GM23338 (cell line): ENCODE data around the gene NGF. TPM values are rescaled to one million over a fixed set of nuclear protein-coding genes. Genes with fewer than 3 reads are reported as not detected.

ENCODE experiments used
- ATAC-seq: fragments of 200-7000 bp; cut with Tn5 transposase; 3 replicates; pipeline ENCODE4 v1.9.1; 2020
- DNase-seq: peaks from one replicate; pipeline ENCODE4 v3.0.0-alpha.2; 2015; ENCODE audit warnings: low spot score
- H2AFZ ChIP-seq: fragments of 200-600 bp; sonication (generic); 2 replicates; pipeline ENCODE4 v1.8.0; 2016; ENCODE audit warnings: antibody characterized with exemption, mild to moderate bottlenecking, moderate library complexity
- H3F3A ChIP-seq: fragments of 200-600 bp; sonication (generic); replicated peaks from 2 replicates; pipeline ENCODE4 v1.8.0; 2017; ENCODE audit warnings: antibody characterized with exemption, mixed run types, low read depth
- H3K27ac ChIP-seq: fragments of 200-600 bp; sonication (generic); 2 replicates; pipeline ENCODE4 v1.6.1; 2016; ENCODE audit warnings: low read depth
- H3K27me3 ChIP-seq: fragments of 200-600 bp; sonication (generic); 2 replicates; pipeline ENCODE4 v1.8.0; 2016; ENCODE audit warnings: mild to moderate bottlenecking, mixed run types, moderate library complexity; ENCODE audit not compliant: insufficient read depth
- H3K36me3 ChIP-seq: fragments of 200-600 bp; sonication (generic); 2 replicates; pipeline ENCODE4 v1.8.0; 2016; ENCODE audit warnings: mild to moderate bottlenecking; ENCODE audit not compliant: insufficient read depth
- H3K4me1 ChIP-seq: fragments of 200-600 bp; sonication (generic); 2 replicates; pipeline ENCODE4 v1.8.0; 2016; ENCODE audit warnings: mild to moderate bottlenecking, moderate library complexity; ENCODE audit not compliant: insufficient read depth
- H3K4me2 ChIP-seq: fragments of 200-600 bp; sonication (generic); 2 replicates; pipeline ENCODE4 v1.7.1; 2017; ENCODE audit warnings: mixed run types
- H3K4me3 ChIP-seq: fragments of 200-600 bp; sonication (generic); 2 replicates; pipeline ENCODE4 v1.6.1; 2016; ENCODE audit warnings: mixed run types
- H3K79me2 ChIP-seq: fragments of 200-600 bp; sonication (generic); replicated peaks from 2 replicates; pipeline ENCODE4 v1.8.0; 2017; ENCODE audit warnings: mild to moderate bottlenecking; ENCODE audit not compliant: insufficient read depth
- H3K9me2 ChIP-seq: fragments of 200-600 bp; sonication (generic); 2 replicates; pipeline ENCODE4 v1.8.0; 2017; ENCODE audit not compliant: insufficient read depth
- H4K20me1 ChIP-seq: fragments of 200-600 bp; sonication (generic); replicated peaks from 2 replicates; pipeline ENCODE4 v1.8.0; 2017; ENCODE audit warnings: mild to moderate bottlenecking; ENCODE audit not compliant: insufficient read depth
- H3K27ac Mint-ChIP-seq: 2 replicates; pipeline ENCODE4 v1.8.0; 2020; ENCODE audit warnings: inconsistent platforms, mild to moderate bottlenecking, moderate library complexity, mixed read lengths
- H3K27me3 Mint-ChIP-seq: 3 replicates; pipeline ENCODE4 v1.8.0; 2022; ENCODE audit warnings: low read depth, mild to moderate bottlenecking, moderate library complexity, mixed read lengths, inconsistent platforms; ENCODE audit not compliant: insufficient read depth, poor library complexity
- H3K36me3 Mint-ChIP-seq: 3 replicates; pipeline ENCODE4 v1.8.0; 2021; ENCODE audit warnings: low read depth, mild to moderate bottlenecking, inconsistent platforms, moderate library complexity, mixed read lengths
- H3K4me1 Mint-ChIP-seq: 3 replicates; pipeline ENCODE4 v1.8.0; 2020; ENCODE audit warnings: mild to moderate bottlenecking, inconsistent platforms, mixed read lengths
- H3K4me3 Mint-ChIP-seq: 3 replicates; pipeline ENCODE4 v1.8.0; 2021; ENCODE audit warnings: moderate library complexity, mild to moderate bottlenecking, inconsistent platforms, mixed read lengths
- H3K9me3 Mint-ChIP-seq: 3 replicates; pipeline ENCODE4 v1.8.0; 2020; ENCODE audit warnings: moderate library complexity, mild to moderate bottlenecking, inconsistent platforms, mixed read lengths
- CREB1 ChIP-seq: fragments of 250-450 bp; sonication (Bioruptor Pico); IDR thresholded peaks from 2 replicates; pipeline ENCODE4 v1.5.0; 2020; ENCODE audit warnings: low read depth, mild to moderate bottlenecking, moderate library complexity
- EZH2 ChIP-seq: fragments of 200-600 bp; sonication (generic); IDR thresholded peaks from one replicate; pipeline ENCODE4 v1.8.0; 2017; ENCODE audit warnings: antibody characterized with exemption, mild to moderate bottlenecking, low read depth; ENCODE audit not compliant: unreplicated experiment
- EZH2phosphoT487 ChIP-seq: fragments of 200-600 bp; sonication (generic); IDR thresholded peaks from one replicate; pipeline ENCODE4 v1.8.1; 2018; ENCODE audit warnings: antibody characterized with exemption; ENCODE audit not compliant: unreplicated experiment
- JUNB ChIP-seq: IDR thresholded peaks from one replicate; pipeline ENCODE4 v1.6.1; 2016; ENCODE audit warnings: antibody characterized with exemption; ENCODE audit not compliant: unreplicated experiment
- NANOG ChIP-seq: IDR thresholded peaks from 2 replicates; pipeline ENCODE4 v1.6.1; 2016; ENCODE audit warnings: antibody characterized with exemption, borderline replicate concordance
- POLR2AphosphoS5 ChIP-seq: IDR thresholded peaks from 2 replicates; pipeline ENCODE4 v1.6.1; 2016; ENCODE audit warnings: antibody characterized with exemption, low read depth
- STAT1 ChIP-seq: IDR thresholded peaks from one replicate; pipeline ENCODE4 v1.6.1; 2016; ENCODE audit warnings: antibody characterized with exemption; ENCODE audit not compliant: unreplicated experiment
- ZNF114 ChIP-seq: fragments of 250-450 bp; sonication (Bioruptor Pico); IDR thresholded peaks from 2 replicates; pipeline ENCODE4 v1.5.0; 2020; ENCODE audit warnings: mild to moderate bottlenecking, moderate library complexity
- ZNF331 ChIP-seq: fragments of 250-450 bp; sonication (Bioruptor Pico); IDR thresholded peaks from 2 replicates; pipeline ENCODE4 v1.5.0; 2020; ENCODE audit warnings: low read depth, mild to moderate bottlenecking, moderate library complexity
- polyA plus RNA-seq: library from polyadenylated mRNA; unstranded; fragments of >200 nt; fragmentation: Nextera tagmentation; extraction: Ambion mirVana; gene quantifications from 2 replicates; pipeline ENCODE4 v1.2.1, GENCODE V29; 2016
- total RNA-seq: library from RNA; depleted of rRNA; stranded (reverse); fragments of >200 nt; shearing (Covaris generic); gene quantifications from 2 replicates; pipeline ENCODE4 v1.2.3, GENCODE V29; 2014
- TF ChIP-seq, protein P1 (sequence below): IDR thresholded peaks from one replicate; pipeline ENCODE4 v1.6.1; 2018; ENCODE audit warnings: antibody characterized with exemption; ENCODE audit not compliant: unreplicated experiment
- TF ChIP-seq, protein P2 (sequence below), 2 experiments: fragments of 200-600 bp in 1 of 2; sonication (generic) in 1 of 2; conservative IDR thresholded peaks; 2 replicates each; pipeline versions ENCODE4 v1.5.1 to v1.6.1; 2016 to 2017; ENCODE audit warnings: antibody characterized with exemption in 2 of 2, low read depth in 2 of 2, mild to moderate bottlenecking in 2 of 2, moderate library complexity in 1 of 2
- TF ChIP-seq, protein P3 (sequence below): fragments of 250-450 bp; sonication (Bioruptor Pico); IDR thresholded peaks from 2 replicates; pipeline ENCODE4 v1.5.0; 2020; ENCODE audit warnings: mild to moderate bottlenecking, moderate library complexity
- TF ChIP-seq, protein P4 (sequence below): IDR thresholded peaks from 2 replicates; pipeline ENCODE4 v1.6.1; 2016; ENCODE audit warnings: antibody characterized with exemption

NGF gene
- total and polyA plus RNA-seq, 2 experiments from 2014 or later: 0.28 to 0.92 TPM

DNA sequence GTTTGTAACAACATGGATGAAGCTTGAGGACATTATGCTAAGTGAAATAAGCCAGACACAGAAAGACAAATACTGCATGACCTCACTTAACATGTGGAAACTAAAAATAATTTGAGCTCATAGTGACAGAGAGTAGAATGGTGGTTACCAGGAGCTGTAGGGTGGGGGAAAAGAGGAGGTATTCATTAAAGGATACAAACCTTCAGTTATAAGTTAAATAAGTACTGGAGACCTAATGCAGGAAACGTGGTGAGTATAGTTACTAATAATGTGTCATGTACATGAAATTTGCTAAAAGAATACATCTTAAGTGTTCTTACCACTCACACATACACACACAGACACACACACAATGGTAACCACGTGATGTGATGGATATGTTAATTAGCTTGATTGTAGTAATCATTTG is 86.7 kb downstream of the NGF start:
- Histone ChIP-seq H3K79me2 (no peaks in the 10 kb centered on the region), H3K27ac (no peak overlapping the region), H3K36me3 (no peaks in the 10 kb centered on the region), H3K9me2 (peaks cover 5% of the 10 kb centered on the region; the same call in 1 of the 2 replicates), H3F3A (no peaks in the 10 kb centered on the region), H4K20me1 (no peaks in the 10 kb centered on the region), H3K4me1 (no peaks in the 10 kb centered on the region), H3K27me3 (no peaks in the 10 kb centered on the region), H2AFZ (no peak overlapping the region), H3K4me3 (no peak overlapping the region), H3K4me2 (no peak overlapping the region)
- Mint-ChIP-seq H3K27me3 (no peaks in the 10 kb centered on the region), H3K27ac (no peak overlapping the region), H3K9me3 (no peaks in the 10 kb centered on the region; the same call in 2 of the 3 replicates), H3K36me3 (no peaks in the 10 kb centered on the region), H3K4me3 (no peak overlapping the region), H3K4me1 (no peaks in the 10 kb centered on the region)
- DNase-seq: no peak
- no peak for ATAC-seq
- TF ChIP-seq NANOG (no peak), ZNF114 (CRISPR knock-in tag) (no peak), STAT1 (no peak), CREB1 (CRISPR knock-in tag) (no peak), EZH2phosphoT487 (no peak), ZNF331 (no peak), POLR2AphosphoS5 (no peak), JUNB (no peak), EZH2 (no peak)
- TF ChIP-seq, protein P1, sequence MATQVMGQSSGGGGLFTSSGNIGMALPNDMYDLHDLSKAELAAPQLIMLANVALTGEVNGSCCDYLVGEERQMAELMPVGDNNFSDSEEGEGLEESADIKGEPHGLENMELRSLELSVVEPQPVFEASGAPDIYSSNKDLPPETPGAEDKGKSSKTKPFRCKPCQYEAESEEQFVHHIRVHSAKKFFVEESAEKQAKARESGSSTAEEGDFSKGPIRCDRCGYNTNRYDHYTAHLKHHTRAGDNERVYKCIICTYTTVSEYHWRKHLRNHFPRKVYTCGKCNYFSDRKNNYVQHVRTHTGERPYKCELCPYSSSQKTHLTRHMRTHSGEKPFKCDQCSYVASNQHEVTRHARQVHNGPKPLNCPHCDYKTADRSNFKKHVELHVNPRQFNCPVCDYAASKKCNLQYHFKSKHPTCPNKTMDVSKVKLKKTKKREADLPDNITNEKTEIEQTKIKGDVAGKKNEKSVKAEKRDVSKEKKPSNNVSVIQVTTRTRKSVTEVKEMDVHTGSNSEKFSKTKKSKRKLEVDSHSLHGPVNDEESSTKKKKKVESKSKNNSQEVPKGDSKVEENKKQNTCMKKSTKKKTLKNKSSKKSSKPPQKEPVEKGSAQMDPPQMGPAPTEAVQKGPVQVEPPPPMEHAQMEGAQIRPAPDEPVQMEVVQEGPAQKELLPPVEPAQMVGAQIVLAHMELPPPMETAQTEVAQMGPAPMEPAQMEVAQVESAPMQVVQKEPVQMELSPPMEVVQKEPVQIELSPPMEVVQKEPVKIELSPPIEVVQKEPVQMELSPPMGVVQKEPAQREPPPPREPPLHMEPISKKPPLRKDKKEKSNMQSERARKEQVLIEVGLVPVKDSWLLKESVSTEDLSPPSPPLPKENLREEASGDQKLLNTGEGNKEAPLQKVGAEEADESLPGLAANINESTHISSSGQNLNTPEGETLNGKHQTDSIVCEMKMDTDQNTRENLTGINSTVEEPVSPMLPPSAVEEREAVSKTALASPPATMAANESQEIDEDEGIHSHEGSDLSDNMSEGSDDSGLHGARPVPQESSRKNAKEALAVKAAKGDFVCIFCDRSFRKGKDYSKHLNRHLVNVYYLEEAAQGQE: no peak
- TF ChIP-seq, protein P2, sequence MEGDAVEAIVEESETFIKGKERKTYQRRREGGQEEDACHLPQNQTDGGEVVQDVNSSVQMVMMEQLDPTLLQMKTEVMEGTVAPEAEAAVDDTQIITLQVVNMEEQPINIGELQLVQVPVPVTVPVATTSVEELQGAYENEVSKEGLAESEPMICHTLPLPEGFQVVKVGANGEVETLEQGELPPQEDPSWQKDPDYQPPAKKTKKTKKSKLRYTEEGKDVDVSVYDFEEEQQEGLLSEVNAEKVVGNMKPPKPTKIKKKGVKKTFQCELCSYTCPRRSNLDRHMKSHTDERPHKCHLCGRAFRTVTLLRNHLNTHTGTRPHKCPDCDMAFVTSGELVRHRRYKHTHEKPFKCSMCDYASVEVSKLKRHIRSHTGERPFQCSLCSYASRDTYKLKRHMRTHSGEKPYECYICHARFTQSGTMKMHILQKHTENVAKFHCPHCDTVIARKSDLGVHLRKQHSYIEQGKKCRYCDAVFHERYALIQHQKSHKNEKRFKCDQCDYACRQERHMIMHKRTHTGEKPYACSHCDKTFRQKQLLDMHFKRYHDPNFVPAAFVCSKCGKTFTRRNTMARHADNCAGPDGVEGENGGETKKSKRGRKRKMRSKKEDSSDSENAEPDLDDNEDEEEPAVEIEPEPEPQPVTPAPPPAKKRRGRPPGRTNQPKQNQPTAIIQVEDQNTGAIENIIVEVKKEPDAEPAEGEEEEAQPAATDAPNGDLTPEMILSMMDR (conservative IDR thresholded peaks at IDR 0.05; ENCODE audit: low read depth in 2 of 2): no peak
- TF ChIP-seq, protein P3, sequence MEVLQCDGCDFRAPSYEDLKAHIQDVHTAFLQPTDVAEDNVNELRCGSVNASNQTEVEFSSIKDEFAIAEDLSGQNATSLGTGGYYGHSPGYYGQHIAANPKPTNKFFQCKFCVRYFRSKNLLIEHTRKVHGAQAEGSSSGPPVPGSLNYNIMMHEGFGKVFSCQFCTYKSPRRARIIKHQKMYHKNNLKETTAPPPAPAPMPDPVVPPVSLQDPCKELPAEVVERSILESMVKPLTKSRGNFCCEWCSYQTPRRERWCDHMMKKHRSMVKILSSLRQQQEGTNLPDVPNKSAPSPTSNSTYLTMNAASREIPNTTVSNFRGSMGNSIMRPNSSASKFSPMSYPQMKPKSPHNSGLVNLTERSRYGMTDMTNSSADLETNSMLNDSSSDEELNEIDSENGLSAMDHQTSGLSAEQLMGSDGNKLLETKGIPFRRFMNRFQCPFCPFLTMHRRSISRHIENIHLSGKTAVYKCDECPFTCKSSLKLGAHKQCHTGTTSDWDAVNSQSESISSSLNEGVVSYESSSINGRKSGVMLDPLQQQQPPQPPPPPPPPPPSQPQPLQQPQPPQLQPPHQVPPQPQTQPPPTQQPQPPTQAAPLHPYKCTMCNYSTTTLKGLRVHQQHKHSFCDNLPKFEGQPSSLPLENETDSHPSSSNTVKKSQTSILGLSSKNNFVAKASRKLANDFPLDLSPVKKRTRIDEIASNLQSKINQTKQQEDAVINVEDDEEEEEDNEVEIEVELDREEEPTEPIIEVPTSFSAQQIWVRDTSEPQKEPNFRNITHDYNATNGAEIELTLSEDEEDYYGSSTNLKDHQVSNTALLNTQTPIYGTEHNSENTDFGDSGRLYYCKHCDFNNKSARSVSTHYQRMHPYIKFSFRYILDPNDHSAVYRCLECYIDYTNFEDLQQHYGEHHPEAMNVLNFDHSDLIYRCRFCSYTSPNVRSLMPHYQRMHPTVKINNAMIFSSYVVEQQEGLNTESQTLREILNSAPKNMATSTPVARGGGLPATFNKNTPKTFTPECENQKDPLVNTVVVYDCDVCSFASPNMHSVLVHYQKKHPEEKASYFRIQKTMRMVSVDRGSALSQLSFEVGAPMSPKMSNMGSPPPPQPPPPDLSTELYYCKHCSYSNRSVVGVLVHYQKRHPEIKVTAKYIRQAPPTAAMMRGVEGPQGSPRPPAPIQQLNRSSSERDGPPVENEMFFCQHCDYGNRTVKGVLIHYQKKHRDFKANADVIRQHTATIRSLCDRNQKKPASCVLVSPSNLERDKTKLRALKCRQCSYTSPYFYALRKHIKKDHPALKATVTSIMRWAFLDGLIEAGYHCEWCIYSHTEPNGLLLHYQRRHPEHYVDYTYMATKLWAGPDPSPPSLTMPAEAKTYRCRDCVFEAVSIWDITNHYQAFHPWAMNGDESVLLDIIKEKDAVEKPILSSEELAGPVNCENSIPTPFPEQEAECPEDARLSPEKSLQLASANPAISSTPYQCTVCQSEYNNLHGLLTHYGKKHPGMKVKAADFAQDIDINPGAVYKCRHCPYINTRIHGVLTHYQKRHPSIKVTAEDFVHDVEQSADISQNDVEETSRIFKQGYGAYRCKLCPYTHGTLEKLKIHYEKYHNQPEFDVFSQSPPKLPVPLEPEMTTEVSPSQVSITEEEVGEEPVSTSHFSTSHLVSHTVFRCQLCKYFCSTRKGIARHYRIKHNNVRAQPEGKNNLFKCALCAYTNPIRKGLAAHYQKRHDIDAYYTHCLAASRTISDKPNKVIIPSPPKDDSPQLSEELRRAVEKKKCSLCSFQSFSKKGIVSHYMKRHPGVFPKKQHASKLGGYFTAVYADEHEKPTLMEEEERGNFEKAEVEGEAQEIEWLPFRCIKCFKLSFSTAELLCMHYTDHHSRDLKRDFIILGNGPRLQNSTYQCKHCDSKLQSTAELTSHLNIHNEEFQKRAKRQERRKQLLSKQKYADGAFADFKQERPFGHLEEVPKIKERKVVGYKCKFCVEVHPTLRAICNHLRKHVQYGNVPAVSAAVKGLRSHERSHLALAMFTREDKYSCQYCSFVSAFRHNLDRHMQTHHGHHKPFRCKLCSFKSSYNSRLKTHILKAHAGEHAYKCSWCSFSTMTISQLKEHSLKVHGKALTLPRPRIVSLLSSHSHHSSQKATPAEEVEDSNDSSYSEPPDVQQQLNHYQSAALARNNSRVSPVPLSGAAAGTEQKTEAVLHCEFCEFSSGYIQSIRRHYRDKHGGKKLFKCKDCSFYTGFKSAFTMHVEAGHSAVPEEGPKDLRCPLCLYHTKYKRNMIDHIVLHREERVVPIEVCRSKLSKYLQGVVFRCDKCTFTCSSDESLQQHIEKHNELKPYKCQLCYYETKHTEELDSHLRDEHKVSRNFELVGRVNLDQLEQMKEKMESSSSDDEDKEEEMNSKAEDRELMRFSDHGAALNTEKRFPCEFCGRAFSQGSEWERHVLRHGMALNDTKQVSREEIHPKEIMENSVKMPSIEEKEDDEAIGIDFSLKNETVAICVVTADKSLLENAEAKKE (CRISPR knock-in tag): no peak
- TF ChIP-seq, protein P4, sequence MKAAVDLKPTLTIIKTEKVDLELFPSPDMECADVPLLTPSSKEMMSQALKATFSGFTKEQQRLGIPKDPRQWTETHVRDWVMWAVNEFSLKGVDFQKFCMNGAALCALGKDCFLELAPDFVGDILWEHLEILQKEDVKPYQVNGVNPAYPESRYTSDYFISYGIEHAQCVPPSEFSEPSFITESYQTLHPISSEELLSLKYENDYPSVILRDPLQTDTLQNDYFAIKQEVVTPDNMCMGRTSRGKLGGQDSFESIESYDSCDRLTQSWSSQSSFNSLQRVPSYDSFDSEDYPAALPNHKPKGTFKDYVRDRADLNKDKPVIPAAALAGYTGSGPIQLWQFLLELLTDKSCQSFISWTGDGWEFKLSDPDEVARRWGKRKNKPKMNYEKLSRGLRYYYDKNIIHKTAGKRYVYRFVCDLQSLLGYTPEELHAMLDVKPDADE: no peak
